GM19455 (cell line): ENCODE results near the gene KCTD5.

Experiments
- ATAC-seq: cut with Tn5 transposase; IDR thresholded peaks from one replicate; pipeline ENCODE4 v1.9.1; 2021; ENCODE audit not compliant: unreplicated experiment

The KCTD5 gene

GRCh38 chr16:2748757-2749455, 66.6 kb downstream of the KCTD5 start:
- no peak for ATAC-seq

- no peak for ATAC-seq
Measured at GRCh38 chr16:2749476-2749875, 67.2 kb downstream of the KCTD5 start.

- ATAC-seq = no peak
Measured at GRCh38 chr16:2749936-2750335, 67.6 kb downstream of the KCTD5 start.

- peak; percentile 29 for ATAC-seq
Measured at GRCh38 chr16:2751577-2752034, 69.3 kb downstream of the KCTD5 start.

GRCh38 chr16:2752035-2752849, 69.9 kb downstream of the KCTD5 start, which contains the start of gene SRRM2:
Gene SRRM2, plus strand, starts transcription at chr16:2752638. Its CDS starts 3,727 bp downstream, at chr16:2756365.
- ATAC-seq = peak; percentile 72

GRCh38 chr16:2752850-2753732, 70.8 kb downstream of the KCTD5 start:
- ATAC-seq = peak; percentile 31

GRCh38 chr16:2753733-2754020, 71.4 kb downstream of the KCTD5 start:
- no peak for ATAC-seq

- ATAC-seq = no peak
Measured at GRCh38 chr16:2755158-2755557, 72.8 kb downstream of the KCTD5 start.

GRCh38 chr16:2756288-2757015, 74.1 kb downstream of the KCTD5 start:
- no peak for ATAC-seq

GRCh38 chr16:2757344-2757743, 75.0 kb downstream of the KCTD5 start:
- no peak for ATAC-seq
